NCI-H2196 treated with DMSO at 0.1 percent for 48 hours (cell line): ENCODE data around the gene CSNK1G1.
A peak's percentile ranks its signal among the peaks of the same experiment; 100 is the strongest.
"Not testable (repeated sequence)": the region's sequence is repeated elsewhere in the genome, so short reads cannot be mapped to it uniquely, and the experiment has no call there.

ENCODE experiments used
- DNase-seq: peaks from one replicate; lab custom pipeline; 2025; ENCODE audit not compliant: unreplicated experiment; lab: John Stamatoyannopoulos, UW

The CSNK1G1 gene

GRCh38 chr15:64288999-64289398 lies 67.0 kb downstream of the CSNK1G1 start:
- no peak for DNase-seq

GRCh38 chr15:64288577-64288976 lies 67.4 kb downstream of the CSNK1G1 start:
- DNase-seq = no peak

GRCh38 chr15:64287953-64288352 lies 68.0 kb downstream of the CSNK1G1 start:
- DNase-seq = no peak

GRCh38 chr15:64286473-64286872 lies 69.5 kb downstream of the CSNK1G1 start:
- DNase-seq = no peak

GRCh38 chr15:64285871-64286270 lies 70.1 kb downstream of the CSNK1G1 start:
- no peak for DNase-seq

- no peak for DNase-seq
Measured at GRCh38 chr15:64285150-64285549, 70.8 kb downstream of the CSNK1G1 start.

- DNase-seq = no peak
Measured at GRCh38 chr15:64284042-64284441, 71.9 kb downstream of the CSNK1G1 start.

GRCh38 chr15:64282701-64283100 lies 73.3 kb downstream of the CSNK1G1 start:
- no peak for DNase-seq

- DNase-seq = no peak
Measured at GRCh38 chr15:64279131-64279530, 76.8 kb downstream of the CSNK1G1 start.

- DNase-seq = no peak
Measured at GRCh38 chr15:64275934-64276333, 80.0 kb downstream of the CSNK1G1 start.

GRCh38 chr15:64274341-64274950 lies 81.5 kb downstream of the CSNK1G1 start:
- DNase-seq = no peak

- no peak for DNase-seq
Measured at GRCh38 chr15:64267331-64267973, 88.5 kb downstream of the CSNK1G1 start.

- DNase-seq = not testable (repeated sequence)
Measured at GRCh38 chr15:64265188-64265587, 90.8 kb downstream of the CSNK1G1 start.

- no peak for DNase-seq
Measured at GRCh38 chr15:64264502-64264901, 91.5 kb downstream of the CSNK1G1 start.

- no peak for DNase-seq
Measured at GRCh38 chr15:64263567-64263966, 92.4 kb downstream of the CSNK1G1 start.

GRCh38 chr15:64256051-64256450 lies 99.9 kb downstream of the CSNK1G1 start:
- DNase-seq = no peak

GRCh38 chr15:64251658-64252057 lies 104.3 kb downstream of the CSNK1G1 start:
- no peak for DNase-seq

- no peak for DNase-seq
Measured at GRCh38 chr15:64251121-64251520, 104.9 kb downstream of the CSNK1G1 start.

GRCh38 chr15:64249883-64250575 lies 105.9 kb downstream of the CSNK1G1 start:
- DNase-seq = no peak

- no peak for DNase-seq
Measured at GRCh38 chr15:64249406-64249805, 106.6 kb downstream of the CSNK1G1 start.

- DNase-seq = peak; percentile 40
Measured at GRCh38 chr15:64247906-64248541, 107.9 kb downstream of the CSNK1G1 start.

- DNase-seq = no peak
Measured at GRCh38 chr15:64247535-64247905, 108.5 kb downstream of the CSNK1G1 start.
